Type B pancreatic cell (in vitro differentiated cells): ENCODE measurements around the gene LIN28A. TPM values are rescaled to one million over a fixed set of nuclear protein-coding genes. Genes with fewer than 3 reads are reported as not detected.

Source experiments
- DNase-seq: peaks from one replicate; pipeline ENCODE4 v3.0.0; 2021; ENCODE audit warnings: mixed read lengths; ENCODE audit not compliant: unreplicated experiment; ENCODE audit errors: extremely low spot score
- H3K27ac Mint-ChIP-seq: 2 replicates; pipeline ENCODE4 v1.8.0; 2021; ENCODE audit warnings: mild to moderate bottlenecking, mixed read lengths
- H3K27me3 Mint-ChIP-seq: 2 replicates; pipeline ENCODE4 v1.8.0; 2021; ENCODE audit warnings: mixed read lengths
- H3K36me3 Mint-ChIP-seq: 2 replicates; pipeline ENCODE4 v1.8.0; 2021; ENCODE audit warnings: mixed read lengths
- H3K4me1 Mint-ChIP-seq: one replicate; pipeline ENCODE4 v1.8.0; 2021; ENCODE audit warnings: mixed read lengths; ENCODE audit not compliant: unreplicated experiment
- H3K4me3 Mint-ChIP-seq: 2 replicates; pipeline ENCODE4 v1.8.0; 2021; ENCODE audit warnings: mild to moderate bottlenecking, mixed read lengths
- H3K9me3 Mint-ChIP-seq: 2 replicates; pipeline ENCODE4 v1.8.0; 2021; ENCODE audit warnings: mixed read lengths
- CTCF ChIP-seq: fragments of 200-600 bp; sonication (generic); conservative IDR thresholded peaks from 2 replicates; pipeline ENCODE4 v1.5.0; 2021; ENCODE audit warnings: antibody characterized with exemption, mild to moderate bottlenecking
- total RNA-seq: library from RNA; stranded (reverse); gene quantifications from 2 replicates; pipeline ENCODE4 v1.2.1, GENCODE V29; 2021; ENCODE audit warnings: low replicate concordance

LIN28A gene
- total RNA-seq, 1 donor from 2014 or later = 26.2 TPM

GRCh38 chr1:26405281-26405915 is 5.2 kb upstream of the LIN28A start:
- H3K27ac Mint-ChIP-seq = no peak overlapping the region
- no peak for DNase-seq

GRCh38 chr1:26408604-26409003 is 2.0 kb upstream of the LIN28A start:
- Mint-ChIP-seq H3K9me3 (no peaks in the 10 kb centered on the region), H3K27ac (no peak overlapping the region), H3K4me3 (peak overlapping the region; percentile 83), H3K36me3 (no peaks in the 10 kb centered on the region), H3K4me1 (peaks cover 29% of the 10 kb centered on the region), H3K27me3 (peaks cover 52% of the 10 kb centered on the region)
- peak; percentile 90 for DNase-seq
- no peak for TF ChIP-seq CTCF

More at GRCh38 chr1:26405281-26405915, 5.2 kb upstream of the LIN28A start:
- H3K4me3 Mint-ChIP-seq = no peak overlapping the region
- no peaks in the 10 kb centered on the region for H3K36me3 Mint-ChIP-seq
- peaks cover 14% of the 10 kb centered on the region for H3K4me1 Mint-ChIP-seq
- H3K9me3 Mint-ChIP-seq = no peaks in the 10 kb centered on the region
- TF ChIP-seq CTCF = no peak
- H3K27me3 Mint-ChIP-seq = peaks cover 26% of the 10 kb centered on the region

- Mint-ChIP-seq H3K27me3 (peaks cover 50% of the 10 kb centered on the region), H3K4me1 (peaks cover 29% of the 10 kb centered on the region), H3K36me3 (no peaks in the 10 kb centered on the region), H3K27ac (no peak overlapping the region), H3K9me3 (no peaks in the 10 kb centered on the region), H3K4me3 (peak overlapping the region; percentile 83)
- DNase-seq = no peak
- no peak for TF ChIP-seq CTCF
Measured at GRCh38 chr1:26409191-26409807, 1.3 kb upstream of the LIN28A start.

- H3K4me3 Mint-ChIP-seq = peak overlapping the region; percentile 83
- TF ChIP-seq CTCF = no peak
- no peaks in the 10 kb centered on the region for H3K9me3 Mint-ChIP-seq
- H3K36me3 Mint-ChIP-seq = no peaks in the 10 kb centered on the region
- H3K4me1 Mint-ChIP-seq = peaks cover 29% of the 10 kb centered on the region
- no peak overlapping the region for H3K27ac Mint-ChIP-seq
- no peak for DNase-seq
- peaks cover 61% of the 10 kb centered on the region for H3K27me3 Mint-ChIP-seq
Measured at GRCh38 chr1:26411624-26412074, 1.0 kb downstream of the LIN28A start.

- DNase-seq = no peak
- H3K4me1 Mint-ChIP-seq = peaks cover 33% of the 10 kb centered on the region
- no peak overlapping the region for H3K27ac Mint-ChIP-seq
- H3K9me3 Mint-ChIP-seq = no peaks in the 10 kb centered on the region
- H3K36me3 Mint-ChIP-seq = no peaks in the 10 kb centered on the region
- TF ChIP-seq CTCF = no peak
- peaks cover 61% of the 10 kb centered on the region for H3K27me3 Mint-ChIP-seq
- H3K4me3 Mint-ChIP-seq = peak overlapping the region; percentile 83
Measured at GRCh38 chr1:26412180-26412840, 1.7 kb downstream of the LIN28A start.
